ENCODE data around the gene ARRDC2. TPM values are rescaled to one million over a fixed set of nuclear protein-coding genes. Genes with fewer than 3 reads are reported as not detected.
"Not testable (repeated sequence)": the region's sequence is repeated elsewhere in the genome, so short reads cannot be mapped to it uniquely, and the experiment has no call there.

ARRDC2 gene
- total RNA-seq, 5 donors from 2014 or later (not counting 1 experiment from before 2014, with no cell fraction given) = 163 to 195 (median 188) TPM

DNA sequence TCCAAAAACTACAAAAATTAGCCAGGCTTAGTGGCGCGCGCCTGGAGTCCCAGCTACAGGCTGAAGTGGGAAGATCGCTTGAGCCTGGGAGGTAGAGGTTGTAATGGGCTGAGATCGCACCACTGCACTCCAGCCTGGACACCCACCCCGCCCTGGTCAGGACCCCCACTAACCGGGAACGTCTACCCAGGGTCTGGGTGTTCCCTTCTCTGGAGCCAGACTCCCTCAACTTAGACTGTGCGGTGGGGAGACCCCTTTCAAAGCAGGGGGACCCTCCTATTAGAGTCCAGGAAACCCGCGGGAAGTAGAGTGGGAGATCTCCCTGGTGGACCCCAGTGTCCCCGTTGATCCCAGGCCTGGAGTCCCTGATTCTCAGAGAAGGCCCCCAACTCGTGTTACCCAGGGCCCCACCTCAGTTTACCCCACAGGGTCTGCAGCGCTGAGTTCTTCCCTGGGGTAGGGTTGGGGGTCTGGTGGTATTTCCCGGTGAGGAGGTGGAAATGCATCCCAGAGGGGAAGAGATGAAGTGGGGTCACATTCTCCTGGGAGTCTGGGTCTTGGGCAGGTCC lies 6.1 kb upstream of the ARRDC2 start:
- Mint-ChIP-seq H3K4me1 (peaks cover 22 to 39% (median 30%) of the 10 kb centered on the region in 3 donors), H3K4me3 (peak overlapping the region; percentile 65 to 91 (median 87)), H3K27me3 (no peaks in the 10 kb centered on the region), H3K9me3 (no peaks in the 10 kb centered on the region), H3K36me3 (peaks cover 7% of the 10 kb centered on the region), H3K27ac (peak overlapping the region; percentile 88 to 89)
- POLR2A ChIA-PET = no interaction called here
- peaks cover 3 to 48% of the 10 kb centered on the region in 2 experiments for H3K4me1 ChIP-seq (ENCODE audit: control insufficient read depth in 1 of 2, extremely low read depth in 1 of 2, insufficient read depth in 2 of 2, low read length in 2 of 2)
- WGBS (ENCODE audit: insufficient coverage) = 0% methylated on average over 1 of the region's 15 CpGs
- DNase-seq (no peak), ATAC-seq (replicated peaks in 1 of 4) (no peak)
- no peaks in the 10 kb centered on the region for H3K9me3 ChIP-seq
- H3K36me3 ChIP-seq (ENCODE audit: control insufficient read depth in 2 of 2, extremely low read depth in 1 of 2, insufficient read depth in 1 of 2, low read length in 1 of 2) = no peaks in the 10 kb centered on the region
- H3K27me3 ChIP-seq (replicated peaks in 1 of 2; ENCODE audit: control insufficient read depth in 2 of 2, extremely low read depth in 1 of 2, insufficient read depth in 2 of 2, low read length in 1 of 2) = no peaks in the 10 kb centered on the region
- peak overlapping the region; percentile 81 to 91 for H3K4me3 ChIP-seq (ENCODE audit: control insufficient read depth in 1 of 2, extremely low read depth in 1 of 2, low read length in 1 of 2)
- CTCF ChIA-PET = interaction anchor here in 1 of 2 donors (0.6 kb wide), 1 partner anchor 57 kb away, joined by 5 read pairs; no protein-coding TSS in a partner anchor
- H3K27ac ChIP-seq (ENCODE audit: low read length) = peak overlapping the region; percentile 98

GRCh38 chr19:18002347-18002850 lies 5.6 kb upstream of the ARRDC2 start:
- peak in 2 of 35 experiments; percentile 31 to 45 for DNase-seq
- no peaks in the 10 kb centered on the region for H3K27me3 Mint-ChIP-seq
- H3K4me1 Mint-ChIP-seq = peaks cover 27 to 39% (median 32%) of the 10 kb centered on the region in 3 donors
- peaks cover 8% of the 10 kb centered on the region for H3K36me3 Mint-ChIP-seq
- H3K4me3 Mint-ChIP-seq = peak overlapping the region; percentile 65 to 91 (median 87)
- ChIA-PET POLR2A (no interaction called here), CTCF (no interaction called here)
- peak overlapping the region; percentile 81 to 91 for H3K4me3 ChIP-seq (ENCODE audit: control insufficient read depth in 1 of 2, extremely low read depth in 1 of 2, low read length in 1 of 2)
- no peak for ATAC-seq (replicated peaks in 1 of 4)
- H3K27me3 ChIP-seq (replicated peaks in 1 of 2; ENCODE audit: control insufficient read depth in 2 of 2, extremely low read depth in 1 of 2, insufficient read depth in 2 of 2, low read length in 1 of 2) = no peaks in the 10 kb centered on the region
- peaks cover 5 to 48% of the 10 kb centered on the region in 2 experiments for H3K4me1 ChIP-seq (ENCODE audit: control insufficient read depth in 1 of 2, extremely low read depth in 1 of 2, insufficient read depth in 2 of 2, low read length in 2 of 2)
- no peaks in the 10 kb centered on the region for H3K9me3 Mint-ChIP-seq
- H3K27ac Mint-ChIP-seq = peak overlapping the region; percentile 88 to 89
- WGBS (ENCODE audit: insufficient coverage) = 11% methylated on average over 20 of the region's 27 CpGs
- no peaks in the 10 kb centered on the region for H3K36me3 ChIP-seq (ENCODE audit: control insufficient read depth in 2 of 2, extremely low read depth in 1 of 2, insufficient read depth in 1 of 2, low read length in 1 of 2)
- no peaks in the 10 kb centered on the region for H3K9me3 ChIP-seq
- H3K27ac ChIP-seq (ENCODE audit: low read length) = peak overlapping the region; percentile 98

GRCh38 chr19:18005750-18006149 lies 2.2 kb upstream of the ARRDC2 start:
- Mint-ChIP-seq H3K36me3 (peaks cover 18% of the 10 kb centered on the region), H3K4me1 (peaks cover 36 to 38% (median 37%) of the 10 kb centered on the region in 3 donors)
- H3K9me3 ChIP-seq; H3K27me3 ChIP-seq (replicated peaks in 1 of 2; ENCODE audit: control insufficient read depth in 2 of 2, extremely low read depth in 1 of 2, insufficient read depth in 2 of 2, low read length in 1 of 2); DNase-seq; H3K27me3 Mint-ChIP-seq; CTCF ChIA-PET; ATAC-seq (replicated peaks in 1 of 4); H3K27ac Mint-ChIP-seq; H3K27ac ChIP-seq (ENCODE audit: low read length); H3K9me3 Mint-ChIP-seq; H3K4me3 ChIP-seq (ENCODE audit: control insufficient read depth in 1 of 2, extremely low read depth in 1 of 2, low read length in 1 of 2); POLR2A ChIA-PET; H3K4me3 Mint-ChIP-seq: not testable (repeated sequence)
- WGBS (ENCODE audit: insufficient coverage) = 100% methylated on average over 4 of the region's 35 CpGs
- H3K36me3 ChIP-seq (ENCODE audit: control insufficient read depth in 2 of 2, extremely low read depth in 1 of 2, insufficient read depth in 1 of 2, low read length in 1 of 2) = peaks cover 6 to 19% of the 10 kb centered on the region in 2 donors
- peaks cover 30 to 62% of the 10 kb centered on the region in 2 experiments for H3K4me1 ChIP-seq (ENCODE audit: control insufficient read depth in 1 of 2, extremely low read depth in 1 of 2, insufficient read depth in 2 of 2, low read length in 2 of 2)

DNA sequence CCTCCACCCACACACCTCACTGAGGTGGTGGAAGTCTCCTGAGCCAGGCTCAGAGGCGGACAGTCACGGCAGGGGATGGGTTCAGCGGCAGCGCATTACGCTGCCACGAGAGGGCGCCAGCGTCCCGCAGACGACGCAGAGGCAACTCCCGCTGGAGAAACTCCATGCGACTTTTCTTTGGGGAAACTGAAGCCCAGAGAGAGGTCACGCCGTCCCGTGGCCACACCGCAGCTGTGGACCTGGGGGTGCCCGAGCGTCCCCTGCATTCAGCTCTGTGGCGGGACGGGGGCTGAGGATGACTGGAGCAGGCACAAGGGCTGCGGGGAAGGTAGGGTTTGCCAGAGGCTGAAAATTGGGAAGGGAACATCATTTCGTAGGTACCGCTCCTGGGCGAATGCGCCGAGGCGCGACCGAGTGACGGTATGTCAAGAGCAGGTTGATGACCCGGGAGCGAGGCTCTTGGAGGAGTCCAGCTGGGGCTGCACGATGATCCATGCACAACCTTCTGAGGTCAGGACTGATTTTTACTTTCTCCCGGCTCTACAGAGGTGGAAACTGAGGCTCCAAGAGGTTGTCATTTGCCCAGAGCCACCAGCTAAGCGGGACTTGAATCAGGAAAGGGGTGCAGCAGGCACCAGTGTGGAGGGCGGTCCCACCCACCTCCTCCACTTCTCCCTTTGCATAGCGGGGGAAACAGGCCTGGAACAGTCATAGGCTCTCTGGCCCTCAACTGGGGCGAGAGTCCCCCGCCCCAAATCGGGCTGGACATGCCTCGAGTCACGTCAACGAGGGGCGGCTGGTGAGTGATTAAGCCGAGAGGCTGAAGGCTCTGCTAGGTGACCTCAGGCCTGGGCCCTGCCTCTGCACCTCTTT lies 690 bp upstream of the ARRDC2 start:
- H3K27ac ChIP-seq (ENCODE audit: low read length) = peak overlapping the region; percentile 82
- peaks cover 28 to 55% of the 10 kb centered on the region in 2 experiments for H3K4me1 ChIP-seq (ENCODE audit: control insufficient read depth in 1 of 2, extremely low read depth in 1 of 2, insufficient read depth in 2 of 2, low read length in 2 of 2)
- peak; percentile 57 to 61 (median 60) for ATAC-seq (replicated peaks in 1 of 4)
- Mint-ChIP-seq H3K27me3 (no peaks in the 10 kb centered on the region), H3K9me3 (no peaks in the 10 kb centered on the region), H3K27ac (peak overlapping the region; percentile 87 to 94), H3K4me3 (peak overlapping the region; percentile 89 to 96 (median 91)), H3K4me1 (peaks cover 41 to 44% (median 42%) of the 10 kb centered on the region in 3 donors), H3K36me3 (peaks cover 26% of the 10 kb centered on the region)
- WGBS (ENCODE audit: insufficient coverage) = 5% methylated on average over 43 of the region's 46 CpGs
- peak; percentile 42 to 91 (median 72) for DNase-seq
- no peaks in the 10 kb centered on the region for H3K27me3 ChIP-seq (replicated peaks in 1 of 2; ENCODE audit: control insufficient read depth in 2 of 2, extremely low read depth in 1 of 2, insufficient read depth in 2 of 2, low read length in 1 of 2)
- POLR2A ChIA-PET = no interaction called here
- H3K4me3 ChIP-seq (ENCODE audit: control insufficient read depth in 1 of 2, extremely low read depth in 1 of 2, low read length in 1 of 2) = peak overlapping the region; percentile 53 to 77
- CTCF ChIA-PET = interaction anchor here (0.9 to 1.3 kb wide), 6 partner anchors 50 to 69 kb away, joined by 3 to 6 read pairs (median 4); no protein-coding TSS in a partner anchor
- H3K36me3 ChIP-seq (ENCODE audit: control insufficient read depth in 2 of 2, extremely low read depth in 1 of 2, insufficient read depth in 1 of 2, low read length in 1 of 2) = peaks cover 6 to 31% of the 10 kb centered on the region in 2 donors
- H3K9me3 ChIP-seq = no peaks in the 10 kb centered on the region

DNA sequence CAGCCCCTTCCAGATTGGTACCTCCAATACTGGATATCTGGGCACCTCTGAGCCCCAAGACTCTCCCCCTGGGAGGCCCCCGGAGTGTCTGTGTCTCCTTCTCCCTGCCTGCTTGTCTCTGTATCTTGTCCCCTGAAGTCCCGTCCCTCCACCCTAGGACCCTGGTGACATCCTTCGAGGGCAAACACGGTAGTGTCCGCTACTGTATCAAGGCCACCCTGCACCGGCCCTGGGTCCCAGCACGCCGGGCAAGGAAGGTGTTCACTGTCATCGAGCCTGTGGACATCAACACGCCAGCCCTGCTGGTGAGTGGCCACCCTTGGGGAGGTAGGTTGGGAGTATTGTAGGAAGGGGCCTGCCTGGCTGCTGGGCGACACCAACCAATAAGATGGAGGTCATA lies 844 bp downstream of the ARRDC2 start:
- peaks cover 35% of the 10 kb centered on the region for H3K36me3 Mint-ChIP-seq
- WGBS (ENCODE audit: insufficient coverage) = 98% methylated on average over 11 of the region's 11 CpGs
- peaks cover 32 to 57% of the 10 kb centered on the region in 2 experiments for H3K4me1 ChIP-seq (ENCODE audit: control insufficient read depth in 1 of 2, extremely low read depth in 1 of 2, insufficient read depth in 2 of 2, low read length in 2 of 2)
- H3K36me3 ChIP-seq (ENCODE audit: control insufficient read depth in 2 of 2, extremely low read depth in 1 of 2, insufficient read depth in 1 of 2, low read length in 1 of 2) = peaks cover 6 to 46% of the 10 kb centered on the region in 2 donors
- no peaks in the 10 kb centered on the region for H3K9me3 ChIP-seq
- H3K27ac Mint-ChIP-seq = peak overlapping the region; percentile 89 to 90
- peaks cover 46 to 57% (median 49%) of the 10 kb centered on the region in 3 donors for H3K4me1 Mint-ChIP-seq
- H3K27me3 ChIP-seq (replicated peaks in 1 of 2; ENCODE audit: control insufficient read depth in 2 of 2, extremely low read depth in 1 of 2, insufficient read depth in 2 of 2, low read length in 1 of 2) = no peaks in the 10 kb centered on the region
- DNase-seq (no peak), ATAC-seq (replicated peaks in 1 of 4) (no peak)
- CTCF ChIA-PET = interaction anchor here in 1 of 2 donors (0.6 kb wide), 1 partner anchor 112 kb away, joined by 3 read pairs; no protein-coding TSS in a partner anchor
- POLR2A ChIA-PET = no interaction called here
- peak overlapping the region; percentile 53 to 77 for H3K4me3 ChIP-seq (ENCODE audit: control insufficient read depth in 1 of 2, extremely low read depth in 1 of 2, low read length in 1 of 2)
- H3K9me3 Mint-ChIP-seq = no peaks in the 10 kb centered on the region
- H3K27ac ChIP-seq (ENCODE audit: low read length) = peak overlapping the region; percentile 66
- peak overlapping the region; percentile 89 to 96 (median 91) for H3K4me3 Mint-ChIP-seq
- H3K27me3 Mint-ChIP-seq = no peaks in the 10 kb centered on the region

All from T-cell (primary cell).